GM12878 (cell line): ENCODE data around the gene CCDC61. TPM values are rescaled to one million over a fixed set of nuclear protein-coding genes. Genes with fewer than 3 reads are reported as not detected.

Experiments
- ATAC-seq: fragments of 200-7000 bp; cut with Tn5 transposase; 3 replicates; pipeline ENCODE4 v1.9.1; 2020; ENCODE audit warnings: mild to moderate bottlenecking, moderate library complexity
- BruUV-seq: library from RNA; stranded (reverse); fragments of 400-500 nt; replicated peaks from 2 replicates; lab custom pipeline; 2021; lab: Mats Ljungman, UMichigan
- CTCF ChIA-PET: fragments of 300-600 bp; sonication (Branson Sonifier 250); formaldehyde crosslinking; extraction: SDS; loops from one replicate; lab custom pipeline; 2021; ENCODE audit warnings: inconsistent platforms; lab: Yijun Ruan, JAX
- POLR2A ChIA-PET: fragments of 350-600 bp; formaldehyde crosslinking; extraction: SDS; loops from one replicate; lab custom pipeline; 2021; ENCODE audit warnings: inconsistent platforms; lab: Charles Lee
- RAD21 ChIA-PET: fragments of 300-600 bp; sonication (Branson Sonifier 250); formaldehyde crosslinking; loops from one replicate; lab custom pipeline; 2023; ENCODE audit warnings: antibody characterized with exemption; ENCODE audit not compliant: unreplicated experiment; lab: Charles Lee
- SMC1A ChIA-PET: fragments of 300-600 bp; sonication (Branson Sonifier 250); formaldehyde crosslinking; loops from one replicate; lab custom pipeline; 2023; ENCODE audit not compliant: unreplicated experiment, uncharacterized antibody; lab: Charles Lee
- DNase-seq: peaks from one replicate; pipeline ENCODE4 v3.0.0-alpha.2; 2011; ENCODE audit warnings: low read depth, low spot score
- FAIRE-seq: peaks from 3 replicates; lab custom pipeline; 2011; peaks lifted over from hg19 to GRCh38; lab: Jason Lieb, UNC
- H2AFZ ChIP-seq: 2 replicates; pipeline ENCODE4 v1.6.0; 2011; ENCODE audit warnings: low read depth, low read length, control low read depth; ENCODE audit not compliant: control insufficient read depth
- H3K27ac ChIP-seq: 2 replicates; pipeline ENCODE4 v1.5.1; 2011; ENCODE audit warnings: control low read depth; ENCODE audit not compliant: control insufficient read depth, insufficient read depth
- H3K27me3 ChIP-seq, 2 experiments: replicated peaks in 1 of 2; 2 replicates each; pipeline versions ENCODE4 v1.6.0 to v1.6.1; 2011; ENCODE audit warnings: low read length in 1 of 2; ENCODE audit not compliant: control insufficient read depth in 2 of 2, insufficient read depth in 2 of 2
- H3K36me3 ChIP-seq, 2 experiments: 2 replicates each; pipeline ENCODE4 v1.5.1; 2011; ENCODE audit warnings: low read length in 1 of 2; ENCODE audit not compliant: control insufficient read depth in 2 of 2, insufficient read depth in 2 of 2
- H3K4me1 ChIP-seq: 2 replicates; pipeline ENCODE4 v1.6.1; 2011; ENCODE audit warnings: mild to moderate bottlenecking, low read length, moderate library complexity, mixed read lengths; ENCODE audit not compliant: control insufficient read depth, insufficient read depth
- H3K4me2 ChIP-seq: 2 replicates; pipeline ENCODE4 v1.6.0; 2011; ENCODE audit warnings: control low read depth; ENCODE audit not compliant: control insufficient read depth, insufficient read depth
- H3K4me3 ChIP-seq: fragments of 200-600 bp; sonication (generic); 2 replicates; pipeline ENCODE4 v1.5.1; 2016
- H3K79me2 ChIP-seq: 2 replicates; pipeline ENCODE4 v1.6.0; 2011; ENCODE audit warnings: low read length; ENCODE audit not compliant: control insufficient read depth, insufficient read depth
- H3K9ac ChIP-seq: 2 replicates; pipeline ENCODE4 v1.8.0; 2011; ENCODE audit warnings: low read length, control low read depth, mixed read lengths; ENCODE audit not compliant: control insufficient read depth, insufficient read depth
- H3K9me3 ChIP-seq: replicated peaks from 3 replicates; pipeline ENCODE4 v1.5.1; 2011; ENCODE audit warnings: mild to moderate bottlenecking, low read length; ENCODE audit not compliant: control insufficient read depth, insufficient read depth
- H4K20me1 ChIP-seq: 2 replicates; pipeline ENCODE4 v1.6.0; 2011; ENCODE audit not compliant: control insufficient read depth, insufficient read depth
- BCLAF1 ChIP-seq: fragments of 450-650 bp; IDR thresholded peaks from 2 replicates; pipeline ENCODE4 v1.6.1; 2017; ENCODE audit warnings: antibody characterized with exemption, mild to moderate bottlenecking, moderate library complexity
- EED ChIP-seq: sonication (generic); IDR thresholded peaks from 2 replicates; pipeline ENCODE4 v1.6.1; 2016; ENCODE audit warnings: antibody characterized with exemption, low read depth
- GABPA ChIP-seq: IDR thresholded peaks from 2 replicates; pipeline ENCODE4 v1.6.1; 2014; ENCODE audit warnings: antibody characterized with exemption, low read depth, mild to moderate bottlenecking, inconsistent platforms
- IRF4 ChIP-seq: IDR thresholded peaks from 2 replicates; pipeline ENCODE4 v1.6.1; 2011; ENCODE audit warnings: low read depth, low read length
- KLF5 ChIP-seq: fragments of 450-650 bp; IDR thresholded peaks from 2 replicates; pipeline ENCODE4 v1.6.1; 2014; ENCODE audit warnings: mild to moderate bottlenecking; ENCODE audit not compliant: partially characterized antibody
- MTA2 ChIP-seq: fragments of 450-650 bp; IDR thresholded peaks from 2 replicates; pipeline ENCODE4 v1.6.1; 2016; ENCODE audit warnings: low read depth, mild to moderate bottlenecking, moderate library complexity
- NRF1 ChIP-seq: conservative IDR thresholded peaks from 2 replicates; pipeline ENCODE4 v1.6.1; 2011; ENCODE audit warnings: mild to moderate bottlenecking, low read depth, low read length, improper control_type of control experiment
- PKNOX1 ChIP-seq: fragments of 450-650 bp; IDR thresholded peaks from 2 replicates; pipeline ENCODE4 v1.6.1; 2016; ENCODE audit warnings: mild to moderate bottlenecking
- POLR2AphosphoS2 ChIP-seq: IDR thresholded peaks from 2 replicates; pipeline ENCODE4 v1.6.1; 2011; ENCODE audit warnings: low read depth, mild to moderate bottlenecking, low read length, improper control_type of control experiment, moderate library complexity
- RAD51 ChIP-seq: fragments of 450-650 bp; IDR thresholded peaks from 2 replicates; pipeline ENCODE4 v1.6.1; 2016; ENCODE audit warnings: moderate library complexity, mild to moderate bottlenecking, inconsistent platforms
- SUZ12 ChIP-seq: fragments of 200-600 bp; sonication (generic); IDR thresholded peaks from one replicate; pipeline ENCODE4 v1.6.1; 2018; ENCODE audit warnings: antibody characterized with exemption, mild to moderate bottlenecking; ENCODE audit not compliant: unreplicated experiment
- WRNIP1 ChIP-seq: IDR thresholded peaks from 2 replicates; pipeline ENCODE4 v1.6.1; 2011; ENCODE audit warnings: low read depth, low read length, improper control_type of control experiment, borderline replicate concordance
- ZBTB4 ChIP-seq: fragments of 450-650 bp; formaldehyde crosslinking; IDR thresholded peaks from 2 replicates; pipeline ENCODE4 v1.4.0; 2022; ENCODE audit warnings: mild to moderate bottlenecking, moderate library complexity
- WGBS: methylation state at CpG from one replicate; pipeline ENCODE4 v1.1.6; 2016; ENCODE audit warnings: low lambda C conversion rate; ENCODE audit not compliant: insufficient replicate concordance, insufficient coverage; ENCODE audit errors: missing lambda C conversion rate; 5-methylcytosine and 5-hydroxymethylcytosine counted together
- in situ Hi-C: fragments of 300-500 bp; cut with MboI; formaldehyde crosslinking; loops from 9 replicates; pipeline ENCODE4 v1.14.3; 2018; ENCODE audit warnings: mixed read lengths
- intact Hi-C: fragments of 100-400 bp; cut with micrococcal nuclease; formaldehyde crosslinking; loops from one replicate; pipeline ENCODE4 v1.14.2; 2022; ENCODE audit not compliant: unreplicated experiment
- polyA plus RNA-seq, 11 experiments: library from polyadenylated mRNA; depleted of rRNA in 4 of 11; unstranded in 6 of 11; stranded (reverse) in 5 of 11; fragments of >200 nt; fragmentation: Nextera tagmentation in 4 of 11; fragmentation: Illumina TruSeq in 1 of 11; extraction: Ambion mirVana in 4 of 11; extraction: Trizol in 1 of 11; gene quantifications; 1 replicate in 1 of 11; 2 replicates in 10 of 11; pipeline versions ENCODE4 v1.2.1 to v1.2.3, GENCODE V29; 2011 to 2016; ENCODE audit warnings: inconsistent platforms in 2 of 11, missing spikeins in 2 of 11, low read depth in 1 of 11
- total RNA-seq, 4 experiments: library from RNA; depleted of rRNA in 3 of 4; stranded (reverse); fragments of >200 nt in 3 of 4; fragmentation: Illumina TruSeq in 1 of 4; extraction: Trizol in 1 of 4; gene quantifications; 2 replicates each; pipeline versions ENCODE4 v1.2.1 to v1.2.3, GENCODE V29; 2013 to 2021

Gene CCDC61
- total and polyA plus RNA-seq, 10 of the 15 experiments (the other 5 are each of a cell fraction or from before 2014, with no cell fraction given), result 0.27 to 27.1 (median 8.7) TPM

GRCh38 chr19:46031781-46032596 is 36.7 kb downstream of the CCDC61 start (continued):
- no peak for TF ChIP-seq ZBTB4 (CRISPR knock-in tag)

- H3K4me1 ChIP-seq, result no peaks in the 10 kb centered on the region
- no peaks in the 10 kb centered on the region; the same call in 2 of the 3 replicates for H3K9me3 ChIP-seq
- no peaks in the 10 kb centered on the region for H3K36me3 ChIP-seq
- ChIA-PET SMC1A (interaction anchor here (0.9 kb wide), 1 partner anchor 232 kb away, joined by 3 read pairs; no protein-coding TSS in a partner anchor), POLR2A (no interaction called here), CTCF (interaction anchor here (0.8 to 2.7 kb wide), 4 partner anchors 18 to 232 kb away, joined by 3 to 14 read pairs (median 3); no protein-coding TSS in a partner anchor), RAD21 (interaction anchor here (0.8 to 1.5 kb wide), 2 partner anchors 232 kb away, joined by 3 read pairs; no protein-coding TSS in a partner anchor)
- H2AFZ ChIP-seq, result no peak overlapping the region
- H3K4me2 ChIP-seq, result no peak overlapping the region
- no peak for DNase-seq
- no peak overlapping the region for H3K4me3 ChIP-seq
- WGBS, result 47% methylated on average over 3 of the region's 3 CpGs
- H3K27ac ChIP-seq, result no peak overlapping the region
- no peak overlapping the region for H3K9ac ChIP-seq
- BruUV-seq, result no TSS peak
- no peaks in the 10 kb centered on the region for H3K27me3 ChIP-seq
- H4K20me1 ChIP-seq, result no peaks in the 10 kb centered on the region
- no peaks in the 10 kb centered on the region for H3K79me2 ChIP-seq
- ATAC-seq, result no peak
- in situ Hi-C loops, result no loop called here
- intact Hi-C loops, result no loop called here
- FAIRE-seq, result no peak
- no peak for TF ChIP-seq POLR2AphosphoS2
- no peak for TF ChIP-seq MTA2
- TF ChIP-seq GABPA, result no peak
- TF ChIP-seq WRNIP1, result no peak
- no peak for TF ChIP-seq IRF4
- no peak for TF ChIP-seq EED
- no peak for TF ChIP-seq BCLAF1
- no peak for TF ChIP-seq SUZ12
- TF ChIP-seq RAD51, result no peak
- TF ChIP-seq KLF5, result no peak
- TF ChIP-seq PKNOX1, result no peak
- no peak for TF ChIP-seq NRF1
Measured at GRCh38 chr19:46032597-46033025, 37.3 kb downstream of the CCDC61 start.
